Measurements from ENCODE around the gene TPPP3. TPM values are rescaled to one million over a fixed set of nuclear protein-coding genes. Genes with fewer than 3 reads are reported as not detected.

The TPPP3 gene
- total RNA-seq, 1 donor: 5.6 TPM

DNA sequence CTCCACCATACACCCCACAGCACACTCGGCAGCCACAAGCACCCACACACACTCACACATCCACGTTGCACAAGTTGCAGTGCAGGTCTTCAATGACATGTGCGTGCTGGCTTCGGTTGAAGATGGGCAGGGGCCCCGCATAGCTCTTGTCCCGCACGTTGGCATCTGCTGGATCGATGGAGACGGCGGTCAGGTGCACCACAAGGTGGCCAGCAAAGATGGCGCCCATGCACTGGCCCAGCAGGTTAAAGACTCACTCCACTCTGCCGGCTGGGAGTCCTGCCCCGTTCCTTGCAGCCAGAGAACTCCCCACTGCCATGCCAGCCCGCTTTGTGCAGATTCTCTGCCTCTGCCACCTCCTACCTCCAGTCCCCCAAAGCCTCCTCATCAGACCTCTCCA, 7.6 kb upstream of the TPPP3 start:
- Histone ChIP-seq H3K27me3 (ENCODE audit: insufficient read depth, low read length) (no peaks in the 10 kb centered on the region), H3K9me3 (ENCODE audit: low read depth, low read length) (no peaks in the 10 kb centered on the region), H3K4me3 (ENCODE audit: low read length) (no peak overlapping the region), H3K4me1 (ENCODE audit: insufficient read depth, low read length) (peaks cover 1% of the 10 kb centered on the region)

GRCh38 chr16:67399749-67400704, 6.7 kb upstream of the TPPP3 start:
- Histone ChIP-seq H3K27me3 (ENCODE audit: insufficient read depth, low read length) (peaks cover 5% of the 10 kb centered on the region), H3K4me1 (ENCODE audit: insufficient read depth, low read length) (peaks cover 10% of the 10 kb centered on the region), H3K9me3 (ENCODE audit: low read depth, low read length) (no peaks in the 10 kb centered on the region), H3K4me3 (ENCODE audit: low read length) (no peak overlapping the region)

GRCh38 chr16:67399218-67399733, 6.0 kb upstream of the TPPP3 start:
- H3K4me1 ChIP-seq (ENCODE audit: insufficient read depth, low read length): peaks cover 18% of the 10 kb centered on the region
- H3K27me3 ChIP-seq (ENCODE audit: insufficient read depth, low read length): peaks cover 7% of the 10 kb centered on the region
- H3K4me3 ChIP-seq (ENCODE audit: low read length): no peak overlapping the region
- no peaks in the 10 kb centered on the region for H3K9me3 ChIP-seq (ENCODE audit: low read depth, low read length)

- no peaks in the 10 kb centered on the region for H3K9me3 ChIP-seq (ENCODE audit: low read depth, low read length)
- H3K27me3 ChIP-seq (ENCODE audit: insufficient read depth, low read length): peaks cover 13% of the 10 kb centered on the region
- H3K4me3 ChIP-seq (ENCODE audit: low read length): no peak overlapping the region
- H3K4me1 ChIP-seq (ENCODE audit: insufficient read depth, low read length): peaks cover 24% of the 10 kb centered on the region
Measured at GRCh38 chr16:67398546-67399217, 5.4 kb upstream of the TPPP3 start.

- Histone ChIP-seq H3K4me3 (ENCODE audit: low read length) (no peak overlapping the region), H3K9me3 (ENCODE audit: low read depth, low read length) (no peaks in the 10 kb centered on the region), H3K4me1 (ENCODE audit: insufficient read depth, low read length) (peaks cover 31% of the 10 kb centered on the region), H3K27me3 (ENCODE audit: insufficient read depth, low read length) (peaks cover 18% of the 10 kb centered on the region)
Measured at GRCh38 chr16:67397812-67398545, 4.7 kb upstream of the TPPP3 start.

GRCh38 chr16:67397036-67397801, 3.9 kb upstream of the TPPP3 start:
- peaks cover 22% of the 10 kb centered on the region for H3K27me3 ChIP-seq (ENCODE audit: insufficient read depth, low read length)
- no peaks in the 10 kb centered on the region for H3K9me3 ChIP-seq (ENCODE audit: low read depth, low read length)
- peaks cover 38% of the 10 kb centered on the region for H3K4me1 ChIP-seq (ENCODE audit: insufficient read depth, low read length)
- no peak overlapping the region for H3K4me3 ChIP-seq (ENCODE audit: low read length)

DNA sequence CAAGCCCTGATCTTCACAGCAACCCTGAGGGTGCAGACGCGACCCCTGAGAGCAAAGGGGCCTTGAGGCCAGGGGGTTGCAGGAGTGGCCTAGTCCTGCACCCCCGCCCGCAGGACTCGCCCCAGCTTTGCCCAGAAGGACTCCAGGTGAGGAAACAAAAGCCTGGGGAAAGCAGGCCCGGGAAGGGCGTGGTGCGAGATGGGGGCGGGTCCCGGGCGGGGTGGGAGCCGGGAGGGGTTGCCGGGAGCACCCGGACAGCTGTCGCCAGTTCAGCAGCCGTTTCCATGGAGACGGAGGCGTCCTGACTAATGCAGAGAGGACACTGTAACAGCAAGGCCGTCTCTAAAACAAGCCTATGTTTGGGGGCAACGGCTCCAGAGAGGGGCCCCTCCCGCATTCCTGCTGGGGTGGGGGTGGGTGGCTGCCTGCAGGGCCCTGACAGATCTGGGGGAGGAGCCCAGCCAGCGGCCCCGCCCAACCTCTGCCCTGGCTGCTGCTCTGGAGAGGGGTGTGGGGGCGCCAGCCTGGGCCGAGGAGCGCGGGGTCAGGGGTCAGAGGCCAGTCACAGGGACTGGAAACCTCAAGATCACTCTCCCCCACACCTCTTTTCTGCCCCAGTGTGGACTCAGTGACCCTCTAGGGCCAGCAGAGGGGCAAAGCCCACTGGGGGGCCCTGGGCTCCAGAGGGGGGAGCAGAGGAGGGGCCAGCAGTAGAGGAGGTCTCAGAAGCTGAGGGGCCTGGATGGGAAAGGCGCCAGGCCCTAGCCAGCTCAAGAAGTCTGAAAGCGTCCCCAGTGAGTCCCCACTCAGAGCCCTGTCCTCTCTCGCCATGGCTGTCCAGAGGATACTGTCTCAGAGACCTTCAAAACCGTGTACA, 3.1 kb upstream of the TPPP3 start:
- H3K27me3 ChIP-seq (ENCODE audit: insufficient read depth, low read length): peaks cover 22% of the 10 kb centered on the region
- H3K4me1 ChIP-seq (ENCODE audit: insufficient read depth, low read length): peaks cover 46% of the 10 kb centered on the region
- no peak overlapping the region for H3K4me3 ChIP-seq (ENCODE audit: low read length)
- no peaks in the 10 kb centered on the region for H3K9me3 ChIP-seq (ENCODE audit: low read depth, low read length)

GRCh38 chr16:67395458-67396158, 2.3 kb upstream of the TPPP3 start:
- no peaks in the 10 kb centered on the region for H3K9me3 ChIP-seq (ENCODE audit: low read depth, low read length)
- H3K4me1 ChIP-seq (ENCODE audit: insufficient read depth, low read length): peaks cover 54% of the 10 kb centered on the region
- peaks cover 22% of the 10 kb centered on the region for H3K27me3 ChIP-seq (ENCODE audit: insufficient read depth, low read length)
- H3K4me3 ChIP-seq (ENCODE audit: low read length): no peak overlapping the region

- H3K9me3 ChIP-seq (ENCODE audit: low read depth, low read length): no peaks in the 10 kb centered on the region
- peaks cover 59% of the 10 kb centered on the region for H3K4me1 ChIP-seq (ENCODE audit: insufficient read depth, low read length)
- peak overlapping the region; percentile 24 for H3K4me3 ChIP-seq (ENCODE audit: low read length)
- H3K27me3 ChIP-seq (ENCODE audit: insufficient read depth, low read length): peaks cover 22% of the 10 kb centered on the region
Measured at GRCh38 chr16:67395105-67395457, 1.8 kb upstream of the TPPP3 start.

DNA sequence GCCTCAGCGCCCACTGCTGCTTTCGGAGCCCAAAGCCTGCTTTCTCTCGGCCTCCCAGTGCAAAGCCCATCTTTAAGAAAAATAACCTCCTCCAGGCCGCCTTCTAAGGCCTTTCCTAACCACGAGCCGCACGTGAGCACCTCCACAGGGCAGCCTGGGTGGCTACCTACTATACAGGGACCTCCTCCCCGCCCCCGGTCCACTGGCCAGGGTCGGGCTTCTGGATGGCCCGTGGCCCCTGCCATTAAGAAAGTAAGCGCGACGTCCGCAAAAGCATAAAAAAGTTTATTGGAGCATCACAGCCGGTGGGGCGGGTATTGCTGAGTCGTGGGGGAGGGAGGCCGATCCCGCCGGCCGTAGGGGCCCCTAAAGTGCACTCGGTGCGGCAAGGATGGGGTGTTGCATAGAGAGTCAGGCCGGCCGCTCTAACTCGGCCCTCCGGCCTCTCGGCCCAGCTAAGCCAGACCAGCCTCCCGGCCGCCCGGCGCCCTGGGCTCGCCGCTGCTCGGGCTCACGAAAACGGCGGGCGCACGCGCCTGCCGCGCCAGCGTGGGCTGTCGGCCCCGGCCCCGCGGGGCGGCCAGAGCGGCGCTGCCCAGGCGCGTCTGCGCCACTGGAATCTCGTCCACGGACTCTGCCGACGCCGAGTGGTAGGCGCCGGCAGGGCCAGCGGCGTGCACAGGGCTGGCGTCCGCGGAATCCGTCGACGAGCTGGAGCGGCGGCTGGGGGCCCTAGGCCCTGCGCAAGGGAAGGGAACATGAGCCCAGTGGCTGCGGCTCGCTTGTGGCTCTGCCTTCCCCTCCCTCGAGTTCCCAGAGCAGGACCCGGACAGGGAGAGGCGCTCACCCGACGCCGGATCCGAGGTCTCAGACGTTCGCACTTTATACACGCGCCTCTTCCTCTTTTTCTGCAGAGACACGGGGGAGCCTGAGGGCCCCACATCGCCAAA, 1.1 kb upstream of the TPPP3 start:
- H3K4me3 ChIP-seq (ENCODE audit: low read length): peak overlapping the region; percentile 24
- peaks cover 66% of the 10 kb centered on the region for H3K4me1 ChIP-seq (ENCODE audit: insufficient read depth, low read length)
- H3K9me3 ChIP-seq (ENCODE audit: low read depth, low read length): no peaks in the 10 kb centered on the region
- H3K27me3 ChIP-seq (ENCODE audit: insufficient read depth, low read length): peaks cover 22% of the 10 kb centered on the region

- peak overlapping the region; percentile 24 for H3K4me3 ChIP-seq (ENCODE audit: low read length)
- H3K27me3 ChIP-seq (ENCODE audit: insufficient read depth, low read length): peaks cover 22% of the 10 kb centered on the region
- peaks cover 68% of the 10 kb centered on the region for H3K4me1 ChIP-seq (ENCODE audit: insufficient read depth, low read length)
- no peaks in the 10 kb centered on the region for H3K9me3 ChIP-seq (ENCODE audit: low read depth, low read length)
Measured at GRCh38 chr16:67393788-67394154, 473 bp upstream of the TPPP3 start.

GRCh38 chr16:67392301-67393059, 818 bp downstream of the TPPP3 start:
- Histone ChIP-seq H3K4me3 (ENCODE audit: low read length) (no peak overlapping the region), H3K9me3 (ENCODE audit: low read depth, low read length) (no peaks in the 10 kb centered on the region), H3K4me1 (ENCODE audit: insufficient read depth, low read length) (peaks cover 68% of the 10 kb centered on the region), H3K27me3 (ENCODE audit: insufficient read depth, low read length) (peaks cover 22% of the 10 kb centered on the region)

Measured in mononuclear cell (primary cell).